HG02763 (cell line): Measurements from ENCODE around the gene SERINC3.
"Not testable (repeated sequence)": the region's sequence is repeated elsewhere in the genome, so short reads cannot be mapped to it uniquely, and the experiment has no call there.

Source experiments
- ATAC-seq: cut with Tn5 transposase; IDR thresholded peaks from one replicate; pipeline ENCODE4 v1.9.1; 2021; ENCODE audit warnings: mild to moderate bottlenecking, moderate library complexity; ENCODE audit not compliant: unreplicated experiment

The SERINC3 gene

DNA sequence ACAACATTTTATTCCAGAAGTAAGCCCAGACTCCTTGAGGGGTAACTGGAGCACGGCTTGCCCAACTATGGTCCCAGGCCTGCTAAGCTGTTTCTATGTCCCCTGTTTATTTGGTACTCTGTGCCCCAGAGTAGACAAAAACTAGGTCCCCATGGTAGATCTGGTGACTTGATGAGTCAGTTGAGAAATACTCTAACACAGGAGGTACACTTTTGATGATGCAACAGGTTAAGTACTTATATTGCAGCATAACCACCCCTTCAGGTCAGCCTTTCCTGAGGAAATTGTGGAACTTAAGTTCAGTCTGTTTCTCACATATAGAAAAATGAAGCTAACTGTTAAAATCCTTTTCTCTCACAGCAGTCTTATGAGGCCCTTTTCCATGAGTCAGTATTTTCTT, 26.6 kb downstream of the SERINC3 start:
- ATAC-seq, result no peak

GRCh38 chr20:44494681-44495080, 27.2 kb downstream of the SERINC3 start:
- ATAC-seq, result no peak

DNA sequence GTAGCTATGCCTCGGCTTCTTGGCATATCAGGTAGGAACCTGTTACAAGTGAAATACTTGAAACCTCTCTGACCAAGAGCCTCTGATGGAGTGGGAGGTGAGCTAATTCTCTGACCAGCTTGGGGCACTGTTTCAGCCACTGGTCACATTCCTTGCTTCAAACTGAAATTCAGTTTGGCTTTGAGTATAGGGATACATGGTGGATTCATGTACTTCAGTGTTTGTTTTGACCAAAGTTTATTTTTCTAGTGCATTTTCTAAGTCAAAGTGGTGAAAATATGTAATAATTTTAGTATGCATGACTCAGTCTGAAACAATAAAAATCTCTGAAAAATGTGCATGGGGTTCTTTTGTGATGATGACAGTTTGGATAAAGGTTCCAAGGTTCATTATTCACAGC, 27.6 kb downstream of the SERINC3 start:
- no peak for ATAC-seq

GRCh38 chr20:44491635-44492395, 30.1 kb downstream of the SERINC3 start:
- no peak for ATAC-seq

- ATAC-seq, result no peak
Measured at GRCh38 chr20:44489931-44490330, 31.9 kb downstream of the SERINC3 start.

DNA sequence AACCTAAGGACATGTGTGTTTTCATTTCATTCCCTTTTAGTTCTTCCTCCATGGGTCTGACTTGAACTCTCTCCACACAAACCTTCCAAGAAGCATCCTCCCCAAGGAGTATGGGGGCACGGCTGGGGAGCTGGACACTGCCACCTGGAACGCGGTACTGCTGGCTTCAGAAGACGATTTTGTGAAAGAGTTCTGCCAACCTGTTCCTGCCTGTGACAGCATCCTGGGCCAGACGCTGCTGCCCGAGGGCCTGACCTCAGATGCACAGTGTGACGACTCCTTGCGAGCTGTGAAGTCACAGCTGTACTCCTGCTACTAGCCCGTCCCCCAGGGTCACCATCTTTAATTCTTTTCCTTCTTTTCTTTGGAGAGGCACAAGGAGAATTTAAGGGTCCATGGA, 32.6 kb downstream of the SERINC3 start:
- no peak for ATAC-seq

DNA sequence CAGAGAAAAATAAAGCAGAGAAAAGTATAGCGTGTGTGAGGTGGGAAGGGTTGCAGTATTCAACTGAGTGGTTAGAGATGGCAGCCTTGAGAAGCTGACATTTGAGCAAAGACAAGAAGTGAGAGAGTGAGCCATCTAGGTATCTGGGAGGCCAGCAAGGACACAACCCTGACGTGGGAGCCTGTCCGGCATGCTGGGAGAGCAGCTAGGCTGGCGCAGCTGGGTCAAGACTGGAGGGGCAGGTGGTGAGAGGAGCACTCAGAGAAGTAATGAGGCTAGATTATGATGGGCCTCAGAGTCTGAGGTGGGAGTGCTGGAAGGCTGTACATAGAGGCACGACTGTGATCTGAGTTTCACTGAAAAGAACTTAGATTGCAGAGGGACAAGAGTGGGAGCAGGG, 33.3 kb downstream of the SERINC3 start:
- no peak for ATAC-seq

- no peak for ATAC-seq
Measured at GRCh38 chr20:44485830-44486198, 36.1 kb downstream of the SERINC3 start.

DNA sequence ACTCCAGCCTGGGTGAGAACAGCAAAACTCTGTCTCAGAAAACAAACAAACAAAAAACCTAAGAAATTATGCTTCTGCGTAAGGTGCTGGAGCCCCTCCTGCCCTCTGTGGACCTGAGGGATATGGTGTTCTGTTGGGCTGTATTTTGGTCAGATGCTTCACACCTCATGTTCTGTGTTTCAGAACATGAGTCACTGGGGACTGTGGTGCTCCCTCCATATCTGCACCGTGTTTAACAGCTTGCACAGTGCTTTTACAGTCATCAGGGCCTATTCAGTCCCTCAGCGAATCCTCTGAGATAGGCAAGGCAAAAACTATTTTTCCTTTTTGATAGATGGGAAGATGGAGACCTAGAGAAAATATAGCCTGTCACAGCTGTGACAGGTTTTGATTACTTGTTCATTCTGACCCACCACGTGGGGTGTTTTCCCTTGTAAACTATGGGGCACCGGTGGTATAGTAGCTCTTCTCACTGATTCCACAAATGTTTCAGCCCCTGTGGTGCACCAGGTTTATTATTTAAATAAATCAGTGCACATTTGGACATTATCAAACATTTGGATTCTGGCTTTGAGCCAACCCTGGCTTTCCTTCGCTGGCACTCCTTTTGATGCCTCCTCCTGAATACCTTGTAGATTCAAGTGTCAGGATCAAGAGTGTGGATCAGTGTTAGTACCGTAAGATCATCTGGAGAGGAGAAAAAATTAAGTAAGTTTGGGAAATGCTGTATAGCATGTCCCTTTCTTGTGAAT, 36.6 kb downstream of the SERINC3 start:
- no peak for ATAC-seq

GRCh38 chr20:44483112-44483511, 38.8 kb downstream of the SERINC3 start:
- ATAC-seq, result no peak

DNA sequence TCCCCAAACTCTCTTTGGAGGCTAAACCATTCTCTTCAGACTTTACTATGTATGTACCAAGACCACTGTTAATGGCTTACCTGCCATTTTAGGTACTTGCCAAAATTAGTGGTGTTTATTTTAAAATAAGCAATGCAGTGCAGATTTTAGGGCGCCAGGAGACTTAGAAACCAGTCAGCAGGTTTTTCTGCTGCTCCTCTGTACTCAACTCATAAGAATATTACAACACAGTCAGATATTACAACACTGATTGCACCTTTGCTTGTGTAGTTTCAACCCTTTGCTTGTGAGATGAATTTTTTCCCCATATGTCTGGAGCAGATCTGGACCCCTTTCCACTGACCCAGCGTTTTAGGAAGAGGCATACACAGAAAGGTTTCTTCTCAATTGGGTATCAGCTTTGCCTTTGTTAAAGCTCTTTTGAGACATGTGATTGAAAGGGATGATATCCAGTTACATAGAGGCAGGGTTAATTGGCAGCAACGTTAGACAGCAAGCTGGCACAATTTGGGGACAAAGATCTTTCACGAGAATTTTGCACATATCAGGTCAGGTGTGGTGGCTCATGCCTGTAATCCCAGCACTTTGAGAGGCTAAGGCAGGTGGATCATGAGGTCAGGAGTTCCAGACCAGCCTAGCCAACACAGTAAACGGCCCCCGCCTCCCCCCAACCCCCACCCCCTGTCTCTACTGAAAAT, 40.0 kb downstream of the SERINC3 start:
- ATAC-seq, result no peak

DNA sequence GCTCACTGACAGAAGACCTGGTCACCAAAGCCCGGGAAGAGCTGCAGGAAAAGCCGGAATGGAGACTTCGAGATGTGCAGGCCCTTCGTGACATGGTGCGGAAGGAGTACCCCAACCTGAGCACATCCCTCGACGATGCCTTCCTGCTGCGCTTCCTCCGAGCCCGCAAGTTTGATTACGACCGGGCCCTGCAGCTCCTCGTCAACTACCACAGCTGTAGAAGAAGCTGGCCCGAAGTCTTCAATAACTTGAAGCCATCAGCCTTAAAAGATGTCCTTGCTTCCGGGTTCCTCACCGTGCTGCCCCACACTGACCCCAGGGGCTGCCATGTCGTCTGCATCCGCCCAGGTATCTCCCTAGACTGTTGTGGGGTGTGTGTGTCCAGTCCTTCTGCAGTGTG, 41.8 kb downstream of the SERINC3 start:
- ATAC-seq, result no peak

DNA sequence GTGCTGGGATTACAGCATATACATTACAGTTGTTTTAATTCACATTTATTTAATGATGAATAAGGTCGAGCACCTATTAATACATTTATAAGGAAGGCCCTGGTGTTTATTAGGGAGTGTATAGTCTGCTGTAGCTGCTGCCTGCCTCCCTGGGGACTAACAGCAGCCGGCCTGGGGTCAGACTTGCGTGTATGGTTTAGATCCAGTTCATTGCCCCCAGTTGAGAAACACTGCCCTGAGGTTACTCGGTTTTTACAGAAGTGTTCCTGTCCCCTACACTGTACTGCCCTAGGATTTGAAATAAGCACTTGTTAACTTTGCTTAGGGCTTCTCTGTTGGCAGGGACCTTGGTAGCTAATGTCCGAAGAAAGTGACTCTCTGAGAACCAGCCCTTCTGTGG, 42.2 kb downstream of the SERINC3 start:
- ATAC-seq, result no peak

DNA sequence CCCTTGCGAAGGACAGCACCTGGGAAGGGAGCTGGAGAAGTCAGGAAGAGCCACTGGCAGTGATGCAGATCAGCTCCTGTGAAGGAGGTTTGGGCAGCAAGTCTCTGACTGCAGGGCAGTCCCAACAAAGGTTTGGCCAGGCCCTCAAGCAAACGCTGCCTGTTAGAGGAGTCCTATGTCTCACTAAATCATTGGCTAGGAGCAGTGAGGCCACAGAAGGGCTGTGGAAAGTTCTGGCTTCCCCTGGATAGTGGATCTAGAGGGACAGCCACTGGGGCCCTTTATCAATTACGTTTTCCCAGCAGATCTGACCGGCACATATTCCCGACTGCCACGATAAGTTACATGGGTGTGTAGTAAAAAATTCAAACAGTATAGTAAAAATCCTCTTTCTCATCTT, 43.7 kb downstream of the SERINC3 start:
- ATAC-seq, result no peak

- ATAC-seq, result no peak
Measured at GRCh38 chr20:44477151-44477550, 44.7 kb downstream of the SERINC3 start.

DNA sequence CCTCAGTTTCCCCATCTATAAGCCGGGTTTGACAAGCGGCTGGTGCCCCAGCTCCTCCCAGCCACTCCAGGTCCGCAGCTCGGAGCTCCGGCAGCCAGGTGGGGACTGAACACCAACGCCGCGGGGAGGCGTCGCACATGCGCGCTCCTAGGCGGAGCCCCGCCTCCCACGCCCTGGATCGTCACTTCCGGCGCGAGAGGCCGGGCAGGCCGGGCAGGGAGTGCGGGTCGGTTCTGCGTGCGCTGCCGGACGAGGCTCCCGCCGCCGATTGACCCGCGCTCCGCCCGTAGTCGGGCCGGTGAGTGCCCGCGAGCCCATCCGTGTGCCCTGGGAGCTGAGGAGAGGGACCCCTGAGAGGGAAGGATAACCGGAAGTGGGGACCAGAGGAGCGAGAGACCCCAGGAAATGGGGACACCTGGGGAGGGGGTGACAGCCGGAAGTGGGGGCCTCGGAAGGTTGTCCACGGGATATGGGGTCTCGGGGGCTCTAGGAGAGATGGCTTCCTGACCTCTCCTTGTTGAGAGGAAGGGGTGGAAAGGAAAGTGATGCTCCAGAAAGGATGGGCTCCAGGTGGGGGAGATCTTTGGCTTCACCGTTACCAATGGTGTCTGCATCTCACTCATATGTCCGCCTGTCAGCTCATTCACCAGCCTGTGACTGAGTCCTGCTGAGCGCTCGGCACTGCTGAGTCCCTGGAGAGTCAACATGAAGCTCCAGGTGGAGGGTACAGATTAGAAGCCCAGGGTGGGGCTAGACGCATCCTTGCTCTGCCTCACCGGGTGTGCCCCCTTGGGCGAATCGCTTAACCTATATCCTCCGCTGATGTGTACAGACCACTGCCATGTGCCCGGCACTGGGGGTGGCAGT, 45.9 kb downstream of the SERINC3 start, which contains the start of gene TTPAL:
Gene TTPAL (plus strand): TSS at position 181 of the 867 bp plus-strand sequence. CDS start 4,126 bp downstream, outside the sequence.
- ATAC-seq, result peak; percentile 98

- ATAC-seq, result no peak
Measured at GRCh38 chr20:44475372-44475693, 46.5 kb downstream of the SERINC3 start.

DNA sequence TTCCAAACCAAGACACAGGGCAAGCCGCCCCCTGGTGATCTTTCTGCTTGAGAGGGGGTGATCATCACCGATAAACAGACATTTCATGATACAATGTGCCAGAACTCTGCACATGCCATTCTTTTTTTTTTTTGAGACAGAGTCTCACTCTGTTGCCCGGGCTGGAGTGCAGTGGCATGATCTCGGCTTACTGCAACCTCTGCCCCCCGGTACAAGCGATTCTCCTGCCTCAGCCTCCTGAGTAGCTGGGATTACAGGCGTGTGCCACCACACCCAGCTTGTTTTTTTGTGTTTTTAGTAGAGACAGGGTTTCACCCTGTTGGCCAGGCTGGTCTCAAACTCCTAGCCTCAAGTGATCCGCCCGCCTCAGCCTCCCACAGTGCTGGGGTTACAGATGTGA, 49.6 kb downstream of the SERINC3 start:
- ATAC-seq, result not testable (repeated sequence)

GRCh38 chr20:44471481-44471882, 50.4 kb downstream of the SERINC3 start:
- ATAC-seq, result no peak

DNA sequence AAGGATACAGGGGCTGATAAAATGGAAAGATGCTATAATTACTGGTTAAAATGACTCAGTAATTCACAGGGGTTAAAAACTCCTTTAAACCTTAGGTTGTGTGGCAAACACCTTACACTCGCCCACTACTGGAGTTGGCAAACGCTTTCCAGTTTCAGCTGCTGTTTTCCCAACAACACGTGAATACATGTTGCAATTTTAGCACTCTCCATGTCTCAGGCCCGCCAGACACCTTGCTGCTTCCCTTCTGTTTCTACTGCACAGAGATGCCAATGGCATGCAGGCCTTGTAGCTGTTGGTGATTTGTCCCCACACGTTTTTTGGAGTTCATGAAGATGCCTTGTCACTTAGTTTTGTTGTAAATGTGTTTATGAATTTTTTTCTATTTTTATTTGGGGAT, 51.5 kb downstream of the SERINC3 start:
- ATAC-seq, result no peak
